HepG2 (cell line): Measurements from ENCODE around the gene ZNF280A. TPM values are rescaled to one million over a fixed set of nuclear protein-coding genes. Genes with fewer than 3 reads are reported as not detected.

Experiments
- ARNT ChIP-seq: fragments of 450-650 bp; IDR thresholded peaks from 2 replicates; pipeline ENCODE4 v1.6.1; 2017
- ATAD3A ChIP-seq: sonication (generic); formaldehyde crosslinking; IDR thresholded peaks from 2 replicates; pipeline ENCODE4 v1.4.0; 2020; ENCODE audit warnings: missing genetic modification reagents
- GATAD2A ChIP-seq: IDR thresholded peaks from 2 replicates; pipeline ENCODE4 v1.6.1; 2016
- SP1 ChIP-seq, 2 experiments: fragments of 450-650 bp in 1 of 2; sonication (generic) in 1 of 2; formaldehyde crosslinking in 1 of 2; IDR thresholded peaks; 2 replicates each; pipeline versions ENCODE4 v1.4.0 to v1.6.1; 2016 to 2020; ENCODE audit warnings: missing genetic modification reagents in 1 of 2
- SSRP1 ChIP-seq: IDR thresholded peaks from 2 replicates; pipeline ENCODE4 v1.6.1; 2016; ENCODE audit warnings: control low read depth
- TRIM24 ChIP-seq: sonication (generic); formaldehyde crosslinking; IDR thresholded peaks from 2 replicates; pipeline ENCODE4 v1.8.0; 2022; ENCODE audit warnings: mild to moderate bottlenecking, missing genetic modification reagents
- ZNF234 ChIP-seq: sonication (generic); formaldehyde crosslinking; conservative IDR thresholded peaks from 2 replicates; pipeline ENCODE4 v1.5.1; 2020; ENCODE audit warnings: mild to moderate bottlenecking, missing genetic modification reagents
- ZNF235 ChIP-seq: sonication (generic); formaldehyde crosslinking; IDR thresholded peaks from 2 replicates; pipeline ENCODE4 v1.8.1; 2023; ENCODE audit warnings: mild to moderate bottlenecking, missing genetic modification reagents, borderline replicate concordance
- ZNF292 ChIP-seq: sonication (generic); formaldehyde crosslinking; IDR thresholded peaks from 2 replicates; pipeline ENCODE4 v1.8.1; 2022; ENCODE audit warnings: mild to moderate bottlenecking, low read depth, missing genetic modification reagents, borderline replicate concordance
- ZNF605 ChIP-seq: sonication (generic); formaldehyde crosslinking; IDR thresholded peaks from 2 replicates; pipeline ENCODE4 v1.8.0; 2022; ENCODE audit warnings: mild to moderate bottlenecking, missing genetic modification reagents
- ZNF614 ChIP-seq: IDR thresholded peaks from 2 replicates; pipeline ENCODE4 v1.6.1; 2018; ENCODE audit warnings: missing biosample characterization, missing genetic modification reagents, inconsistent platforms, borderline replicate concordance
- ZNF768 ChIP-seq: sonication (generic); formaldehyde crosslinking; IDR thresholded peaks from 2 replicates; pipeline ENCODE4 v1.4.0; 2020; ENCODE audit warnings: missing genetic modification reagents
- ZNF83 ChIP-seq: sonication (generic); formaldehyde crosslinking; IDR thresholded peaks from 2 replicates; pipeline ENCODE4 v1.4.0; 2020; ENCODE audit warnings: missing genetic modification reagents, mild to moderate bottlenecking, borderline replicate concordance
- ZZZ3 ChIP-seq: sonication (generic); formaldehyde crosslinking; IDR thresholded peaks from 2 replicates; pipeline ENCODE4 v1.4.0; 2020; ENCODE audit warnings: missing genetic modification reagents, mild to moderate bottlenecking, borderline replicate concordance
- polyA plus RNA-seq, 8 experiments: library from polyadenylated mRNA; depleted of rRNA in 3 of 8; stranded (reverse) in 7 of 8; unstranded in 1 of 8; fragments of >200 nt; fragmentation: Illumina TruSeq in 4 of 8; extraction: Trizol in 4 of 8; gene quantifications; 2 replicates each; pipeline versions ENCODE4 v1.2.1 to v1.2.3, GENCODE V29; 2011 to 2016; ENCODE audit warnings: low read depth in 4 of 8, missing spikeins in 1 of 8, mixed read lengths in 1 of 8; ENCODE audit not compliant: insufficient read depth in 1 of 8
- total RNA-seq, 5 experiments: library from RNA; depleted of rRNA; stranded (reverse); fragments of >200 nt; fragmentation: Illumina TruSeq; extraction: Trizol; gene quantifications; 2 replicates each; pipeline ENCODE4 v1.2.3, GENCODE V29; 2016; ENCODE audit warnings: low read depth in 1 of 5
- TF ChIP-seq, protein P1 (sequence below): sonication (generic); formaldehyde crosslinking; conservative IDR thresholded peaks from 2 replicates; pipeline ENCODE4 v1.5.0; 2020; ENCODE audit warnings: missing genetic modification reagents
- TF ChIP-seq, protein P2 (sequence below): sonication (generic); formaldehyde crosslinking; IDR thresholded peaks from 2 replicates; pipeline ENCODE4 v1.5.1; 2020; ENCODE audit warnings: missing genetic modification reagents, mild to moderate bottlenecking, borderline replicate concordance
- TF ChIP-seq, protein P3 (sequence below): sonication (generic); formaldehyde crosslinking; IDR thresholded peaks from 2 replicates; pipeline ENCODE4 v1.8.0; 2022; ENCODE audit warnings: low read depth, missing genetic modification reagents
- TF ChIP-seq, protein P4 (sequence below): sonication (generic); formaldehyde crosslinking; conservative IDR thresholded peaks from 2 replicates; pipeline ENCODE4 v1.8.0; 2022; ENCODE audit warnings: missing genetic modification reagents
- TF ChIP-seq, protein P5 (sequence below): sonication (generic); formaldehyde crosslinking; IDR thresholded peaks from 2 replicates; pipeline ENCODE4 v1.4.0; 2020; ENCODE audit warnings: missing genetic modification reagents, borderline replicate concordance

Gene ZNF280A
- total and polyA plus RNA-seq, 2 of the 13 experiments (the other 11 are each of a cell fraction or from before 2014, with no cell fraction given): 1.4 to 2.9 TPM

DNA sequence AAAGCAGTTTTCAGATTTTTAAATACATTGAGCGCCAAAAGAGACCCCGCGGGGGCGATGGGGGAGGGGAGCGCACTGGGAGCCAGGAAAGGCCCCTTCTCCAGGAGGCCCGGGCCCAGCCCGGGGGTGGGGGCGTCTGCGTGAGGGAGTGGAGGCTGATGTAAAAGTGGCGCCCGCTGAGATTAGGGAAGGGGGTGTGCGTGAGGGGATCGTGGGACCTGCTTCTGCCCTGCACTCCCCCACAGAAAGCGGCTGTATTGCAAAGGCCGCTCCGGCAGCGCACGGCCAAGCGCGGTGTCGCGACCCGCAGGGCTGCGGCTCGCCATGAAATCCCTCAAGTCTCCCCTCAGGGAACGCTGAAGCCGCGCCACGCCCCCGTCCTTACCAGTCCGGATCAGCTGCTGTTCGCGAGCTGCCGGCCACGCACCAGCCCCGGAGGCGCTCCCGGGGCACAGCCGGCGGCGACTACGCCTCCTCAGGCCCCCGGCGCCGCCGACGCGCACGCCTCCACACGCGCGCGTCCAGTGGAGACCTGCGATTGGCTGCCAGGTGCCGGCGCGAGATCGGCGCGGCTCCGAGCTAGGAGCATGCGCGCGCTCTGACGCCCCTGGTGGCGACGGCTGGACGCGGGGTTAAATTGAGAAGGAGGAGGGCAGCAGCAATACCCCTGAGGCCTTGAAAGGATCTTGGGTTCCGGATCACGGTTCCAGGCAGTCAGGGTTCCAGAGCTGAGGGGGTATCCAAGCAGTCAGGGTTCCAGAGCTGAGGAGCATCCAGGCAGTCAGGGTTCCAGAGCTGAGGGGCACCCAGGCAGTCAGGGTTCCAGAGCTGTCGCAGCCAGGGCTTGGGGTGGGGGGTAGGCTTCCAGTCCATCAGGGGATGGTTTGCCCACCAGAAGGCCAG lies 11.5 kb downstream of the ZNF280A start, which contains the start of gene ZNF280B (continued):
- TF ChIP-seq ZZZ3 (CRISPR knock-in tag) (no peak), ATAD3A (no peak), ARNT (no peak), ZNF234 (CRISPR knock-in tag) (peak; percentile 63; the same call in 1 of the 2 replicates), ZNF614 (CRISPR knock-in tag) (no peak), ZNF768 (peak; percentile 54), SSRP1 (no peak), GATAD2A (CRISPR knock-in tag) (peak; percentile 35; the same call in 1 of the 2 replicates), ZNF292 (CRISPR knock-in tag) (0 out of 2 replicates have a peak, but pooled peaks have one; percentile 46), ZNF605 (CRISPR knock-in tag) (no peak), TRIM24 (CRISPR knock-in tag) (no peak), ZNF83 (CRISPR knock-in tag) (no peak), SP1 (IDR thresholded peaks at IDR 0.05) (no peak), SP1 (CRISPR knock-in tag; IDR thresholded peaks at IDR 0.05) (no peak; the same call in 1 of the 2 replicates), ZNF235 (CRISPR knock-in tag) (peak; percentile 35; the same call in 1 of the 2 replicates)
- TF ChIP-seq, protein P1, sequence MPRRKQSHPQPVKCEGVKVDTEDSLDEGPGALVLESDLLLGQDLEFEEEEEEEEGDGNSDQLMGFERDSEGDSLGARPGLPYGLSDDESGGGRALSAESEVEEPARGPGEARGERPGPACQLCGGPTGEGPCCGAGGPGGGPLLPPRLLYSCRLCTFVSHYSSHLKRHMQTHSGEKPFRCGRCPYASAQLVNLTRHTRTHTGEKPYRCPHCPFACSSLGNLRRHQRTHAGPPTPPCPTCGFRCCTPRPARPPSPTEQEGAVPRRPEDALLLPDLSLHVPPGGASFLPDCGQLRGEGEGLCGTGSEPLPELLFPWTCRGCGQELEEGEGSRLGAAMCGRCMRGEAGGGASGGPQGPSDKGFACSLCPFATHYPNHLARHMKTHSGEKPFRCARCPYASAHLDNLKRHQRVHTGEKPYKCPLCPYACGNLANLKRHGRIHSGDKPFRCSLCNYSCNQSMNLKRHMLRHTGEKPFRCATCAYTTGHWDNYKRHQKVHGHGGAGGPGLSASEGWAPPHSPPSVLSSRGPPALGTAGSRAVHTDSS (CRISPR knock-in tag): no peak
- TF ChIP-seq, protein P2, sequence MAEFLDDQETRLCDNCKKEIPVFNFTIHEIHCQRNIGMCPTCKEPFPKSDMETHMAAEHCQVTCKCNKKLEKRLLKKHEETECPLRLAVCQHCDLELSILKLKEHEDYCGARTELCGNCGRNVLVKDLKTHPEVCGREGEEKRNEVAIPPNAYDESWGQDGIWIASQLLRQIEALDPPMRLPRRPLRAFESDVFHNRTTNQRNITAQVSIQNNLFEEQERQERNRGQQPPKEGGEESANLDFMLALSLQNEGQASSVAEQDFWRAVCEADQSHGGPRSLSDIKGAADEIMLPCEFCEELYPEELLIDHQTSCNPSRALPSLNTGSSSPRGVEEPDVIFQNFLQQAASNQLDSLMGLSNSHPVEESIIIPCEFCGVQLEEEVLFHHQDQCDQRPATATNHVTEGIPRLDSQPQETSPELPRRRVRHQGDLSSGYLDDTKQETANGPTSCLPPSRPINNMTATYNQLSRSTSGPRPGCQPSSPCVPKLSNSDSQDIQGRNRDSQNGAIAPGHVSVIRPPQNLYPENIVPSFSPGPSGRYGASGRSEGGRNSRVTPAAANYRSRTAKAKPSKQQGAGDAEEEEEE (CRISPR knock-in tag): no peak
- TF ChIP-seq, protein P3, sequence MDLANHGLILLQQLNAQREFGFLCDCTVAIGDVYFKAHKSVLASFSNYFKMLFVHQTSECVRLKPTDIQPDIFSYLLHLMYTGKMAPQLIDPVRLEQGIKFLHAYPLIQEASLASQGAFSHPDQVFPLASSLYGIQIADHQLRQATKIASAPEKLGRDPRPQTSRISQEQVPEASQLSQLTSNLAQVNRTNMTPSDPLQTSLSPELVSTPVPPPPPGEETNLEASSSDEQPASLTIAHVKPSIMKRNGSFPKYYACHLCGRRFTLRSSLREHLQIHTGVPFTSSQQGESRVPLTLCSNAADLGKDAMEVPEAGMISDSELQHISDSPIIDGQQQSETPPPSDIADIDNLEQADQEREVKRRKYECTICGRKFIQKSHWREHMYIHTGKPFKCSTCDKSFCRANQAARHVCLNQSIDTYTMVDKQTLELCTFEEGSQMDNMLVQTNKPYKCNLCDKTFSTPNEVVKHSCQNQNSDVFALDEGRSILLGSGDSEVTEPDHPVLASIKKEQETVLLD (CRISPR knock-in tag): no peak
- TF ChIP-seq, protein P4, sequence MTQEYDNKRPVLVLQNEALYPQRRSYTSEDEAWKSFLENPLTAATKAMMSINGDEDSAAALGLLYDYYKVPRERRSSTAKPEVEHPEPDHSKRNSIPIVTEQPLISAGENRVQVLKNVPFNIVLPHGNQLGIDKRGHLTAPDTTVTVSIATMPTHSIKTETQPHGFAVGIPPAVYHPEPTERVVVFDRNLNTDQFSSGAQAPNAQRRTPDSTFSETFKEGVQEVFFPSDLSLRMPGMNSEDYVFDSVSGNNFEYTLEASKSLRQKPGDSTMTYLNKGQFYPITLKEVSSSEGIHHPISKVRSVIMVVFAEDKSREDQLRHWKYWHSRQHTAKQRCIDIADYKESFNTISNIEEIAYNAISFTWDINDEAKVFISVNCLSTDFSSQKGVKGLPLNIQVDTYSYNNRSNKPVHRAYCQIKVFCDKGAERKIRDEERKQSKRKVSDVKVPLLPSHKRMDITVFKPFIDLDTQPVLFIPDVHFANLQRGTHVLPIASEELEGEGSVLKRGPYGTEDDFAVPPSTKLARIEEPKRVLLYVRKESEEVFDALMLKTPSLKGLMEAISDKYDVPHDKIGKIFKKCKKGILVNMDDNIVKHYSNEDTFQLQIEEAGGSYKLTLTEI: no peak
- TF ChIP-seq, protein P5, sequence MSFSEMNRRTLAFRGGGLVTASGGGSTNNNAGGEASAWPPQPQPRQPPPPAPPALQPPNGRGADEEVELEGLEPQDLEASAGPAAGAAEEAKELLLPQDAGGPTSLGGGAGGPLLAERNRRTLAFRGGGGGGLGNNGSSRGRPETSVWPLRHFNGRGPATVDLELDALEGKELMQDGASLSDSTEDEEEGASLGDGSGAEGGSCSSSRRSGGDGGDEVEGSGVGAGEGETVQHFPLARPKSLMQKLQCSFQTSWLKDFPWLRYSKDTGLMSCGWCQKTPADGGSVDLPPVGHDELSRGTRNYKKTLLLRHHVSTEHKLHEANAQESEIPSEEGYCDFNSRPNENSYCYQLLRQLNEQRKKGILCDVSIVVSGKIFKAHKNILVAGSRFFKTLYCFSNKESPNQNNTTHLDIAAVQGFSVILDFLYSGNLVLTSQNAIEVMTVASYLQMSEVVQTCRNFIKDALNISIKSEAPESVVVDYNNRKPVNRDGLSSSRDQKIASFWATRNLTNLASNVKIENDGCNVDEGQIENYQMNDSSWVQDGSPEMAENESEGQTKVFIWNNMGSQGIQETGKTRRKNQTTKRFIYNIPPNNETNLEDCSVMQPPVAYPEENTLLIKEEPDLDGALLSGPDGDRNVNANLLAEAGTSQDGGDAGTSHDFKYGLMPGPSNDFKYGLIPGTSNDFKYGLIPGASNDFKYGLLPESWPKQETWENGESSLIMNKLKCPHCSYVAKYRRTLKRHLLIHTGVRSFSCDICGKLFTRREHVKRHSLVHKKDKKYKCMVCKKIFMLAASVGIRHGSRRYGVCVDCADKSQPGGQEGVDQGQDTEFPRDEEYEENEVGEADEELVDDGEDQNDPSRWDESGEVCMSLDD: peak; percentile 52; the same call in 1 of the 2 replicates
